ENCODE data around the gene AGMO. TPM values are rescaled to one million over a fixed set of nuclear protein-coding genes. Genes with fewer than 3 reads are reported as not detected.

Gene AGMO
- total and polyA plus RNA-seq, 2 of the 8 experiments (the other 6 are each of a cell fraction or from before 2014, with no cell fraction given): 0.22 to 0.45 TPM

GRCh38 chr7:15215616-15216015 lies 346.2 kb downstream of the AGMO start (continued):
- TF ChIP-seq, protein P1, sequence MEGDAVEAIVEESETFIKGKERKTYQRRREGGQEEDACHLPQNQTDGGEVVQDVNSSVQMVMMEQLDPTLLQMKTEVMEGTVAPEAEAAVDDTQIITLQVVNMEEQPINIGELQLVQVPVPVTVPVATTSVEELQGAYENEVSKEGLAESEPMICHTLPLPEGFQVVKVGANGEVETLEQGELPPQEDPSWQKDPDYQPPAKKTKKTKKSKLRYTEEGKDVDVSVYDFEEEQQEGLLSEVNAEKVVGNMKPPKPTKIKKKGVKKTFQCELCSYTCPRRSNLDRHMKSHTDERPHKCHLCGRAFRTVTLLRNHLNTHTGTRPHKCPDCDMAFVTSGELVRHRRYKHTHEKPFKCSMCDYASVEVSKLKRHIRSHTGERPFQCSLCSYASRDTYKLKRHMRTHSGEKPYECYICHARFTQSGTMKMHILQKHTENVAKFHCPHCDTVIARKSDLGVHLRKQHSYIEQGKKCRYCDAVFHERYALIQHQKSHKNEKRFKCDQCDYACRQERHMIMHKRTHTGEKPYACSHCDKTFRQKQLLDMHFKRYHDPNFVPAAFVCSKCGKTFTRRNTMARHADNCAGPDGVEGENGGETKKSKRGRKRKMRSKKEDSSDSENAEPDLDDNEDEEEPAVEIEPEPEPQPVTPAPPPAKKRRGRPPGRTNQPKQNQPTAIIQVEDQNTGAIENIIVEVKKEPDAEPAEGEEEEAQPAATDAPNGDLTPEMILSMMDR (IDR thresholded peaks at IDR 0.05; ENCODE audit: control extremely low read depth in 1 of 3, insufficient read depth in 1 of 3, low read depth in 1 of 3, low read length in 3 of 3): no peak
- no peak for TF ChIP-seq CHD2 (IDR thresholded peaks at IDR 0.05; ENCODE audit: low read length)
